ENCODE results near the gene PTPN9. TPM values are rescaled to one million over a fixed set of nuclear protein-coding genes. Genes with fewer than 3 reads are reported as not detected.
A peak's percentile ranks its signal among the peaks of the same experiment; 100 is the strongest.
"Not testable (repeated sequence)": the region's sequence is repeated elsewhere in the genome, so short reads cannot be mapped to it uniquely, and the experiment has no call there.

Gene PTPN9
- total RNA-seq, 1 donor from 2014 or later, result 138 TPM

DNA sequence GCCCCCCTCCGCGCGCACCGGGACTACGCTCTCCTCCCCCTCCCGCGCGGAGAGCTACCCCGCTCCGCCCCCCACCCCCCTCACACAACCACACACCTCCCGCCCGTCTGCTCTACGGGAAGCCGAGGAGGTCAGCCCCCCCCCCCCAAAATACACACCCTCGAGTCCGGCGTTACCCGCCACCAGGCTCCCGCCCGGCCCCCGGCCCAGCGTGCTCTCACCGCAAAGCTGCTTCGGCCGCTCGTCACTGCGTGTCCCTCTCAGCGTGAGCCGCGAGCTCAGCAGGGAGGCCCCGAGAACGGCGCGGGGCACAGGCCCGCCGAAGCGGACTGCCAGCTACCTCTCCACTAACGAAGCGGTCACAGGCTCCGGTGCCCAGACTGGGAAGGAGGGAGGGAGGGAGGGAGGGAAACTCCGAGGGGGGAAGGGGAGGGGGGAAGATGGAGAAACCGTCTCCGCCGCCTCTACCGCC, 127.9 kb downstream of the PTPN9 start:
- Mint-ChIP-seq H3K36me3 (ENCODE audit: unreplicated experiment) (no peaks in the 10 kb centered on the region), H3K27me3 (ENCODE audit: unreplicated experiment) (peaks cover 14% of the 10 kb centered on the region), H3K27ac (ENCODE audit: unreplicated experiment) (no peak overlapping the region), H3K4me3 (ENCODE audit: unreplicated experiment) (peak overlapping the region; percentile 55), H3K9me3 (ENCODE audit: unreplicated experiment) (peaks cover 23% of the 10 kb centered on the region), H3K4me1 (ENCODE audit: low read depth, unreplicated experiment) (peaks cover 4% of the 10 kb centered on the region)
- no peak for DNase-seq
- TF ChIP-seq, protein P1, sequence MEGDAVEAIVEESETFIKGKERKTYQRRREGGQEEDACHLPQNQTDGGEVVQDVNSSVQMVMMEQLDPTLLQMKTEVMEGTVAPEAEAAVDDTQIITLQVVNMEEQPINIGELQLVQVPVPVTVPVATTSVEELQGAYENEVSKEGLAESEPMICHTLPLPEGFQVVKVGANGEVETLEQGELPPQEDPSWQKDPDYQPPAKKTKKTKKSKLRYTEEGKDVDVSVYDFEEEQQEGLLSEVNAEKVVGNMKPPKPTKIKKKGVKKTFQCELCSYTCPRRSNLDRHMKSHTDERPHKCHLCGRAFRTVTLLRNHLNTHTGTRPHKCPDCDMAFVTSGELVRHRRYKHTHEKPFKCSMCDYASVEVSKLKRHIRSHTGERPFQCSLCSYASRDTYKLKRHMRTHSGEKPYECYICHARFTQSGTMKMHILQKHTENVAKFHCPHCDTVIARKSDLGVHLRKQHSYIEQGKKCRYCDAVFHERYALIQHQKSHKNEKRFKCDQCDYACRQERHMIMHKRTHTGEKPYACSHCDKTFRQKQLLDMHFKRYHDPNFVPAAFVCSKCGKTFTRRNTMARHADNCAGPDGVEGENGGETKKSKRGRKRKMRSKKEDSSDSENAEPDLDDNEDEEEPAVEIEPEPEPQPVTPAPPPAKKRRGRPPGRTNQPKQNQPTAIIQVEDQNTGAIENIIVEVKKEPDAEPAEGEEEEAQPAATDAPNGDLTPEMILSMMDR (IDR thresholded peaks at IDR 0.05; ENCODE audit: partially characterized antibody, unreplicated experiment), result no peak

DNA sequence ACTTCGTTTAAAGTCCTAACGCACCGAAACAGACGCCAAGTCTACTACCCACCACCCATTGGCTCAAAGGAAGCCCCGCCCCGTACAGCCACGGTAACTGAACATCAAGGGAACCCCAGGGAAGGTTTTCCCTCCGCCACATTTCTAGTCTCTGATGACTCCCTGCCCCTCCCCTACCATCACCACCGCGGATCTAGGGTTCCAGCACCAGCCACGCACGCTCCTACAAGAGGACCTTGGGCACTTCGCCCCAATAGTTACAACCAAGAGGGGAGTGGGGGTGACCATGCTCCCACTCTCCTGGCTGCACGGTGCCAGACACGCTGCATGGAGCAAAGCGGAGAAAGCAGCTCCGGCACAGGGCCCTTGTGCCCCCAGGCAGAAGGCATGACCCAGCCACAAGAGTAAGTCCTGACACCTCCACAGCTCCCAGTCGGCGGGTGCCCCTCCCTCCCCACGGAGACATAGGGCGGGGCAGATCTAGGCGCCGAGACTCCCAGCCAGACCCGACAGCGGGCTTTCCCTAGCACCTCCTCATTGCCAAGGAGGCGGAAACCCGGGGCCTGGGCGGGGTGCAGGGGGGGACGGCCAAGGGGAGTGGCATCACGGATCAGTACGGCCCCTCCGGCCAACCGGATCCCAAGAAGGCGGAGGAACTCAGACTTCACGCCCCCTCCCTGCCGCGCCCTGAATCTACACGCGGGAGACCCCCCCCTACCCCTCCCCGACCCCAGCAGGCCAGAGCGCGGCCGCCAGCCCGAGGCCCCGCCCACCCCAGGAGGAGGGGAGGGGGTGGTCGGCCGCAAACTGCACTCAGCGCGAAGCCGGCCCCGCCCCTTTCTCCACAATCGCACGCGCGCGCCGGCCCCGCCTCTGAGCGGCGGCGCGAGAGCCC, 128.6 kb downstream of the PTPN9 start:
- Mint-ChIP-seq H3K27me3 (ENCODE audit: unreplicated experiment) (peaks cover 14% of the 10 kb centered on the region), H3K4me3 (ENCODE audit: unreplicated experiment) (peak overlapping the region; percentile 99), H3K27ac (ENCODE audit: unreplicated experiment) (peak overlapping the region; percentile 82), H3K4me1 (ENCODE audit: low read depth, unreplicated experiment) (peaks cover 2% of the 10 kb centered on the region), H3K9me3 (ENCODE audit: unreplicated experiment) (peaks cover 23% of the 10 kb centered on the region), H3K36me3 (ENCODE audit: unreplicated experiment) (no peaks in the 10 kb centered on the region)
- TF ChIP-seq, protein P1 (IDR thresholded peaks at IDR 0.05; ENCODE audit: partially characterized antibody, unreplicated experiment), result no peak
- DNase-seq, result peak; percentile 95

DNA sequence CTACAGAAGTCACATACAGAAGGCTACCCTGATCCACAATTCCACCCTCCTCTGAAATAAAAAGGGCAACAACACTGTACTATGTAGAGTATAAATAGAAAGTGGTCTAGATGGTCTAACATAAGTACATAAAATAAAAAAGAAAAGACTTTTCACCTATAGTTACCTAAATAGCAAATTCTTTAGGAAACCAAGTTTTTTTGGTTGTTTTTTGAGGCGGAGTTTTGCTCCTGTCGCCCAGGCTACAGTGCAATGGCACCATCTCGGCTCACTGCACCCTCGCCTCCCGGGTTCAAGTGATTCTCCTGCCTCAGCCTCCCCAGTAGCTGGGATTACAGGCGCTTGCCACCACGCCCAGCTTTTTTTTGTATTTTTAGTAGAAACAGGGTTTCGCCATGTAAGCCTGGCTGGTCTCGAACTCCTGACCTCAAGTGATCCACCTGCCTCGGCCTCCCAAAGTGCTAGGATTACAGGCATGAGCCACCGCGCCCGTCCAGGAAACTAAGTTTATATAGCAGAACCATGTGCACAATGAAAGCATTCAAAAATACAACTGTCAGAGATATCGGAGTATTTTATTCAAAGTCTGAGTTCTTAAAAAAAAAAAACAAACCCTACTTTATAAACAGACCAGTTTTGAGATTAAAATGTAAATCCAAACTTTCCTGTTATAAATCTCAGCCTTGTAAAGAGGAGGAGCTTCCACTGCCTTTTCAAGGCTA, 129.4 kb downstream of the PTPN9 start:
- H3K4me1 Mint-ChIP-seq (ENCODE audit: low read depth, unreplicated experiment), result peaks cover 2% of the 10 kb centered on the region
- peak overlapping the region; percentile 99 for H3K4me3 Mint-ChIP-seq (ENCODE audit: unreplicated experiment)
- peaks cover 23% of the 10 kb centered on the region for H3K9me3 Mint-ChIP-seq (ENCODE audit: unreplicated experiment)
- H3K36me3 Mint-ChIP-seq (ENCODE audit: unreplicated experiment), result no peaks in the 10 kb centered on the region
- peak overlapping the region; percentile 82 for H3K27ac Mint-ChIP-seq (ENCODE audit: unreplicated experiment)
- TF ChIP-seq, protein P1 (IDR thresholded peaks at IDR 0.05; ENCODE audit: partially characterized antibody, unreplicated experiment), result no peak
- peaks cover 14% of the 10 kb centered on the region for H3K27me3 Mint-ChIP-seq (ENCODE audit: unreplicated experiment)
- no peak for DNase-seq

DNA sequence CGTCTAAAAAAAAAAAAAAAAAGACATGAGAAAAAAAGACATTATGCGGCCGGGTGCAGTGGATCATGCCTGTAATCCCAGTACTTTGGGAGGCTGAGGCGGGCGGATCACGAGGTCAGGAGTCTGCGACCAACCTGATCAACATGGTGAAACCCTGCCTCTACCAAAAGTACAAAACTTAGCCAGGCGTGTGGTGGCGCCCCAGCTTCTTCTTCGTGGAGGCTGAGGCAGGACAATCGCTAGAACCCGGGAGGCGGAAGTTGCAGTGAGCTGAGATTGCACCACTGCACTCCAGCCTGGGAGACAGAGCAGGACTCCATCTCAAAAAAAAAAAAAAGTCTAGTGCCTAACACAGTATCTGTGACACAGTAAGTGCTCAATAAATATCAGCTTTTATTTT, 130.9 kb downstream of the PTPN9 start:
- H3K36me3 Mint-ChIP-seq (ENCODE audit: unreplicated experiment), result not testable (repeated sequence)
- peaks cover 12% of the 10 kb centered on the region for H3K27me3 Mint-ChIP-seq (ENCODE audit: unreplicated experiment)

DNA sequence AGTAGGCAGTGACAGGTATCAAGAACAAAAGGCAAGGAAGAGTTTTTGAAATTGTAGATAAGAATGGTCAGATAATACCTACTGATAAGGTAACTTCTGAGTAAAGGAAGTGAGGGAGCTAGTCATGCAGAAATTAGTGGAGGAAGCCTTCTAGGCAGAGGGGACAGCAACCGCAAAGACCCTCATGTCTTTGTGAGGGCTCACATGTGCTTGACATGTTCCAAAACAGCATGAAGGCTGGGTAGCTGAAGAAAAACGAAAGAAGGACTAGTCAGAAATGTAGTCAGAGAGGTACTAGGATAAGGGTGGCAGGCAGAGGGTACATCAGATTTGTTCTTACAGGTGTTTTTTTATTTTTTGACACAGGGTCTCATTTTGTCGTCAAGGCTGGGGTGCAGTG, 133.0 kb downstream of the PTPN9 start:
- Mint-ChIP-seq H3K36me3 (ENCODE audit: unreplicated experiment) (no peaks in the 10 kb centered on the region), H3K27me3 (ENCODE audit: unreplicated experiment) (peaks cover 4% of the 10 kb centered on the region)

More for the DNA sequence above, 130.9 kb downstream of the PTPN9 start:
- peaks cover 18% of the 10 kb centered on the region for H3K9me3 Mint-ChIP-seq (ENCODE audit: unreplicated experiment)
- H3K4me1 Mint-ChIP-seq (ENCODE audit: low read depth, unreplicated experiment); H3K4me3 Mint-ChIP-seq (ENCODE audit: unreplicated experiment); DNase-seq; H3K27ac Mint-ChIP-seq (ENCODE audit: unreplicated experiment): not testable (repeated sequence)

DNA sequence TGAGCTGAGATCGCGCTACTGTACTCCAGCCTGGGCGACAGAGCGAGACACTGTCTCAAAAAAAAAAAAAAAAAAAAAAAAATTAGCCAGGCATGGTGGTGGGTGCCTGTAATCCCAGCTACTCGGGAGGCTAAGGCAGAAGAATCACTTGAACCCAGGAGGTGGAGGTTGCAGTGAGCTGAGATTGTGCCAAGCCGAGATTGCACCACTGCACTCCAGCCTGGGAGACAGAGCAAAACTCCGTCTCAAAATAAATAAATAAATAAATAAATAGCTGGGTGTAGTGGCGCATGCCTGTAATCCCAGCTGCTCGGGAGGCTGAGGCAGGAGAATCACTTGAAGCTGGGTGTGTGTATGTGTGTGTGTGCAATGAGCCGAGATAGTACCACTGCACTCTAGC, 133.8 kb downstream of the PTPN9 start:
- not testable (repeated sequence) for H3K27me3 Mint-ChIP-seq (ENCODE audit: unreplicated experiment); H3K9me3 Mint-ChIP-seq (ENCODE audit: unreplicated experiment); DNase-seq; H3K27ac Mint-ChIP-seq (ENCODE audit: unreplicated experiment); H3K4me3 Mint-ChIP-seq (ENCODE audit: unreplicated experiment); H3K36me3 Mint-ChIP-seq (ENCODE audit: unreplicated experiment); H3K4me1 Mint-ChIP-seq (ENCODE audit: low read depth, unreplicated experiment)

More for the DNA sequence above, 133.0 kb downstream of the PTPN9 start:
- TF ChIP-seq, protein P1 (IDR thresholded peaks at IDR 0.05; ENCODE audit: partially characterized antibody, unreplicated experiment), result no peak
- no peak for DNase-seq
- Mint-ChIP-seq H3K4me3 (ENCODE audit: unreplicated experiment) (no peak overlapping the region), H3K9me3 (ENCODE audit: unreplicated experiment) (peaks cover 10% of the 10 kb centered on the region), H3K27ac (ENCODE audit: unreplicated experiment) (no peak overlapping the region), H3K4me1 (ENCODE audit: low read depth, unreplicated experiment) (peaks cover 2% of the 10 kb centered on the region)

DNA sequence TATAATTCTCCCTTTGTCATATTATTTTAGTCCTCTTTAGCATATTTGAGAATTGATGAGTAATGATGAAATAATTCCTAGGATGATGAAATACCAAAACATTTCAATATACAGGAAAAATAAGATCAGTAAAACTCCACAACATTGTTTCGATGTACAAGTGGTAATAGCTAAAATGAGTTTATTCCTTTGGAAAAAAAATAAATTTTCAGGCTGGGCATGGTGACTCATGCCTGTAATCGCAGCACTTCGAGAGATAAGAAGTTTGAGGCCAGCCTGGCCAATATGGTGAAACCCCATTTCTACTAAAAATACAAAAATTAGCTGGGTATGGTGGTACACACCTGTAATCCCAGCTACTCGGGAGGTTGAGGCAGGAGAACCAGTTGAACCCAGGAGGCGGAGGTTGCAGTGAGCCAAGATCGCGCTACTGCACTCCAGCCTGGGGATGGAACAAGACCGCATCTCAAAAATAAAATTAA, 135.1 kb downstream of the PTPN9 start:
- H3K27ac Mint-ChIP-seq (ENCODE audit: unreplicated experiment); DNase-seq; H3K9me3 Mint-ChIP-seq (ENCODE audit: unreplicated experiment); H3K27me3 Mint-ChIP-seq (ENCODE audit: unreplicated experiment); H3K36me3 Mint-ChIP-seq (ENCODE audit: unreplicated experiment); H3K4me1 Mint-ChIP-seq (ENCODE audit: low read depth, unreplicated experiment); H3K4me3 Mint-ChIP-seq (ENCODE audit: unreplicated experiment): not testable (repeated sequence)
